ENCODE results near the gene OR51D1.

- no peak for TF ChIP-seq ELF4 (CRISPR knock-in tag; IDR thresholded peaks at IDR 0.05)
- TF ChIP-seq YY1 (IDR thresholded peaks at IDR 0.05; ENCODE audit: borderline replicate concordance in 1 of 3, control insufficient read depth in 1 of 3, extremely low read depth in 1 of 3, insufficient read depth in 3 of 3, insufficient read length in 1 of 3, insufficient replicate concordance in 2 of 3, low read depth in 1 of 3, low read length in 2 of 3), result no peak
- TF ChIP-seq FOSL1 (tag; conservative IDR thresholded peaks at IDR 0.05), result no peak
- TF ChIP-seq, protein P1, sequence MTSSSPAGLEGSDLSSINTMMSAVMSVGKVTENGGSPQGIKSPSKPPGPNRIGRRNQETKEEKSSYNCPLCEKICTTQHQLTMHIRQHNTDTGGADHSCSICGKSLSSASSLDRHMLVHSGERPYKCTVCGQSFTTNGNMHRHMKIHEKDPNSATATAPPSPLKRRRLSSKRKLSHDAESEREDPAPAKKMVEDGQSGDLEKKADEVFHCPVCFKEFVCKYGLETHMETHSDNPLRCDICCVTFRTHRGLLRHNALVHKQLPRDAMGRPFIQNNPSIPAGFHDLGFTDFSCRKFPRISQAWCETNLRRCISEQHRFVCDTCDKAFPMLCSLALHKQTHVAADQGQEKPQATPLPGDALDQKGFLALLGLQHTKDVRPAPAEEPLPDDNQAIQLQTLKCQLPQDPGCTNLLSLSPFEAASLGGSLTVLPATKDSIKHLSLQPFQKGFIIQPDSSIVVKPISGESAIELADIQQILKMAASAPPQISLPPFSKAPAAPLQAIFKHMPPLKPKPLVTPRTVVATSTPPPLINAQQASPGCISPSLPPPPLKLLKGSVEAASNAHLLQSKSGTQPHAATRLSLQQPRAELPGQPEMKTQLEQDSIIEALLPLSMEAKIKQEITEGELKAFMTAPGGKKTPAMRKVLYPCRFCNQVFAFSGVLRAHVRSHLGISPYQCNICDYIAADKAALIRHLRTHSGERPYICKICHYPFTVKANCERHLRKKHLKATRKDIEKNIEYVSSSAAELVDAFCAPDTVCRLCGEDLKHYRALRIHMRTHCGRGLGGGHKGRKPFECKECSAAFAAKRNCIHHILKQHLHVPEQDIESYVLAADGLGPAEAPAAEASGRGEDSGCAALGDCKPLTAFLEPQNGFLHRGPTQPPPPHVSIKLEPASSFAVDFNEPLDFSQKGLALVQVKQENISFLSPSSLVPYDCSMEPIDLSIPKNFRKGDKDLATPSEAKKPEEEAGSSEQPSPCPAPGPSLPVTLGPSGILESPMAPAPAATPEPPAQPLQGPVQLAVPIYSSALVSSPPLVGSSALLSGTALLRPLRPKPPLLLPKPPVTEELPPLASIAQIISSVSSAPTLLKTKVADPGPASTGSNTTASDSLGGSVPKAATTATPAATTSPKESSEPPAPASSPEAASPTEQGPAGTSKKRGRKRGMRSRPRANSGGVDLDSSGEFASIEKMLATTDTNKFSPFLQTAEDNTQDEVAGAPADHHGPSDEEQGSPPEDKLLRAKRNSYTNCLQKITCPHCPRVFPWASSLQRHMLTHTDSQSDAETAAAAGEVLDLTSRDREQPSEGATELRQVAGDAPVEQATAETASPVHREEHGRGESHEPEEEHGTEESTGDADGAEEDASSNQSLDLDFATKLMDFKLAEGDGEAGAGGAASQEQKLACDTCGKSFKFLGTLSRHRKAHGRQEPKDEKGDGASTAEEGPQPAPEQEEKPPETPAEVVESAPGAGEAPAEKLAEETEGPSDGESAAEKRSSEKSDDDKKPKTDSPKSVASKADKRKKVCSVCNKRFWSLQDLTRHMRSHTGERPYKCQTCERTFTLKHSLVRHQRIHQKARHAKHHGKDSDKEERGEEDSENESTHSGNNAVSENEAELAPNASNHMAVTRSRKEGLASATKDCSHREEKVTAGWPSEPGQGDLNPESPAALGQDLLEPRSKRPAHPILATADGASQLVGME (CRISPR knock-in tag; IDR thresholded peaks at IDR 0.05), result no peak
- TF ChIP-seq FOXJ3 (CRISPR knock-in tag; IDR thresholded peaks at IDR 0.05), result no peak
- TF ChIP-seq, protein P2, sequence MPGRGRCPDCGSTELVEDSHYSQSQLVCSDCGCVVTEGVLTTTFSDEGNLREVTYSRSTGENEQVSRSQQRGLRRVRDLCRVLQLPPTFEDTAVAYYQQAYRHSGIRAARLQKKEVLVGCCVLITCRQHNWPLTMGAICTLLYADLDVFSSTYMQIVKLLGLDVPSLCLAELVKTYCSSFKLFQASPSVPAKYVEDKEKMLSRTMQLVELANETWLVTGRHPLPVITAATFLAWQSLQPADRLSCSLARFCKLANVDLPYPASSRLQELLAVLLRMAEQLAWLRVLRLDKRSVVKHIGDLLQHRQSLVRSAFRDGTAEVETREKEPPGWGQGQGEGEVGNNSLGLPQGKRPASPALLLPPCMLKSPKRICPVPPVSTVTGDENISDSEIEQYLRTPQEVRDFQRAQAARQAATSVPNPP (IDR thresholded peaks at IDR 0.05; ENCODE audit: borderline replicate concordance, insufficient read depth, insufficient read length), result no peak
- TF ChIP-seq ZNF174 (CRISPR knock-in tag; IDR thresholded peaks at IDR 0.05), result no peak
Measured at GRCh38 chr11:4611986-4612385, 25.3 kb upstream of the OR51D1 start.

All from K562 (cell line).